Calu3 (cell line): ENCODE data around the gene ACOX1. TPM values are rescaled to one million over a fixed set of nuclear protein-coding genes. Genes with fewer than 3 reads are reported as not detected.
"Not testable (repeated sequence)": the region's sequence is repeated elsewhere in the genome, so short reads cannot be mapped to it uniquely, and the experiment has no call there.

Experiments used
- BruUV-seq: library from RNA; stranded (reverse); fragments of 400-500 nt; replicated peaks from 2 replicates; lab custom pipeline; 2021; lab: Mats Ljungman, UMichigan
- CTCF ChIA-PET: fragments of 300-600 bp; sonication (Branson Sonifier 250); formaldehyde crosslinking; loops from one replicate; lab custom pipeline; 2022; ENCODE audit warnings: antibody characterized with exemption; lab: Charles Lee
- DNase-seq: peaks from one replicate; pipeline ENCODE4 v3.0.0; 2022
- H3K27ac Mint-ChIP-seq: one replicate; pipeline ENCODE4 v1.8.0; 2022; ENCODE audit warnings: mixed read lengths; ENCODE audit not compliant: unreplicated experiment
- H3K27me3 Mint-ChIP-seq: one replicate; pipeline ENCODE4 v1.8.0; 2022; ENCODE audit warnings: mixed read lengths; ENCODE audit not compliant: unreplicated experiment
- H3K36me3 Mint-ChIP-seq: one replicate; pipeline ENCODE4 v1.8.0; 2022; ENCODE audit warnings: mild to moderate bottlenecking, moderate library complexity, mixed read lengths; ENCODE audit not compliant: insufficient read depth, unreplicated experiment
- H3K4me1 Mint-ChIP-seq: one replicate; pipeline ENCODE4 v1.8.0; 2022; ENCODE audit warnings: mild to moderate bottlenecking, low read depth, mixed read lengths; ENCODE audit not compliant: unreplicated experiment
- H3K4me3 Mint-ChIP-seq: one replicate; pipeline ENCODE4 v1.8.0; 2022; ENCODE audit warnings: mild to moderate bottlenecking, low read depth, moderate library complexity, mixed read lengths; ENCODE audit not compliant: unreplicated experiment
- H3K9me3 Mint-ChIP-seq: one replicate; pipeline ENCODE4 v1.8.0; 2022; ENCODE audit warnings: low read depth, mixed read lengths; ENCODE audit not compliant: unreplicated experiment
- CTCF ChIP-seq: fragments of 200-600 bp; IDR thresholded peaks from one replicate; pipeline ENCODE4 v1.8.0; 2022; ENCODE audit warnings: antibody characterized with exemption; ENCODE audit not compliant: unreplicated experiment
- intact Hi-C: fragments of 100-400 bp; cut with micrococcal nuclease; formaldehyde crosslinking; loops from one replicate; pipeline ENCODE4 v1.10.0; 2022; ENCODE audit not compliant: unreplicated experiment
- total RNA-seq: library from RNA; stranded (reverse); gene quantifications from 2 replicates; pipeline ENCODE4 v1.2.3, GENCODE V29; 2022

Gene ACOX1
- total RNA-seq, 1 experiment from 2014 or later = 53.1 TPM

DNA sequence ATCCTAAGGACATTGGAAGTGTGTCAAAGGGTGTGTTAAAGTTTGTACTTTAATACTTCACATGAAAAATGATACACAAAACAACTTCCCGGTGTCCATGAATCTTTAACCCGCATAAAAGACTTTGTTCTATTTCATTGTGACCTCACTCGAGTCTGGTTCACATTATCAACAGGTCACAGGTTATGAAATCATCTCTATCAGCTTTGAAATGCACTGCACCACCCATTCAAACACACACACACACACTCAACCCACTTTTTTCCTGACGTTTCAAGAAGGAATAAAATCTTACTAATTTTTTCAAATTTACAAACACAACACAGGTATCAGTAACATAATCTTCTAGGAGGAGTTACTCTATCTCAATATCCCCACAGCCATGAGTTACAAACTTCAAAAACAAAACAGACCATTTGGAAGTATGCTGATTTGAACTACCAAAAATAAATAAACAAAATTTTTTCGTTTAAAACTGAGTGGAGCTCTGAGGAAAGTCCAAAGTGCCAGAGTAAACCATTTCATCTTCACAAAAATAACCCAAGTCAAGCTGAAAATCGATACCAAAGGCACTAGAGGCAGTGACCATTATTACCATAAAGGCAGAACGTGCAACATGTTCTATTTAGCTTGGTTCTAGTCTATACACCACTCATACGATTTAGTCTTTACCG, 2.7 kb downstream of the ACOX1 start:
- no peak for DNase-seq
- intact Hi-C loops = no loop called here
- Mint-ChIP-seq H3K36me3 (peaks cover 68% of the 10 kb centered on the region), H3K9me3 (no peaks in the 10 kb centered on the region), H3K4me1 (peaks cover 25% of the 10 kb centered on the region), H3K27me3 (no peaks in the 10 kb centered on the region), H3K27ac (peak overlapping the region; percentile 40), H3K4me3 (peak overlapping the region; percentile 53)
- BruUV-seq = TSS peak; percentile 19
- TF ChIP-seq CTCF = no peak
- CTCF ChIA-PET = interaction anchor here (0.6 kb wide), 1 partner anchor 20 kb away, joined by 4 read pairs; no protein-coding TSS in a partner anchor

DNA sequence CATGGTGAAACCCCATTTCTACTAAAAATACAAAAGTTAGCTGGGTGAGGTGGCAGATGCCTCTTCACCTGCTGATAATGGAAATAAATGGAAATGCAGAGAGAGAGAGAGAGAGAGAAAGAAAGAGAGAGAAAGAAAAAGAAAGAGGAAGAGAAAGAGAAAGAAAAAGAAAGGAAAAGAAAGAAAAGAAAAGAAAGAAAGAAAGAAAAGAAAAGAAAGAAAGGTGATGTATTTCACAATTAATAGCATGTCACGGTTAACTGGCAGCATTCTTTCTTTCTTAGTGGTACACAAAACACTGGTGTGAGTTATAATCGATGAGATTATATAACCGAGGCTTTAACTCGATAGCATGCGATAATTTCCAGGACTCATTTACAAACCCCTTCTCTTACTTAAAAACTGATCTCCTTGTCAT, 3.2 kb downstream of the ACOX1 start:
- intact Hi-C loops = no loop called here

GRCh38 chr17:75975187-75975586, 3.8 kb downstream of the ACOX1 start:
- H3K27ac Mint-ChIP-seq = peak overlapping the region; percentile 40
- DNase-seq, BruUV-seq, H3K9me3 Mint-ChIP-seq, CTCF ChIA-PET, H3K27me3 Mint-ChIP-seq, intact Hi-C loops: not testable (repeated sequence)
- H3K36me3 Mint-ChIP-seq = peaks cover 68% of the 10 kb centered on the region
- peak overlapping the region; percentile 53 for H3K4me3 Mint-ChIP-seq
- H3K4me1 Mint-ChIP-seq = peaks cover 15% of the 10 kb centered on the region

More for the DNA sequence above, 3.2 kb downstream of the ACOX1 start:
- no TSS peak for BruUV-seq
- Mint-ChIP-seq H3K36me3 (peaks cover 68% of the 10 kb centered on the region), H3K9me3 (no peaks in the 10 kb centered on the region), H3K4me1 (peaks cover 19% of the 10 kb centered on the region), H3K27me3 (no peaks in the 10 kb centered on the region), H3K27ac (peak overlapping the region; percentile 40), H3K4me3 (peak overlapping the region; percentile 53)
- DNase-seq = no peak
- no peak for TF ChIP-seq CTCF
- CTCF ChIA-PET = no interaction called here

GRCh38 chr17:75970626-75971025, 8.3 kb downstream of the ACOX1 start:
- Mint-ChIP-seq H3K4me1 (peaks cover 13% of the 10 kb centered on the region), H3K27me3 (no peaks in the 10 kb centered on the region), H3K36me3 (peaks cover 41% of the 10 kb centered on the region), H3K27ac (no peak overlapping the region), H3K9me3 (no peaks in the 10 kb centered on the region), H3K4me3 (no peak overlapping the region)
- TF ChIP-seq CTCF = no peak
- DNase-seq = no peak
- BruUV-seq = no TSS peak
- intact Hi-C loops = no loop called here
- CTCF ChIA-PET = no interaction called here

- intact Hi-C loops = no loop called here
- TF ChIP-seq CTCF = no peak
- CTCF ChIA-PET = no interaction called here
- no peaks in the 10 kb centered on the region for H3K9me3 Mint-ChIP-seq
- no peak overlapping the region for H3K27ac Mint-ChIP-seq
- no peak for DNase-seq
- H3K36me3 Mint-ChIP-seq = peaks cover 41% of the 10 kb centered on the region
- no peak overlapping the region for H3K4me3 Mint-ChIP-seq
- BruUV-seq = no TSS peak
- no peaks in the 10 kb centered on the region for H3K27me3 Mint-ChIP-seq
- H3K4me1 Mint-ChIP-seq = peaks cover 9% of the 10 kb centered on the region
Measured at GRCh38 chr17:75970011-75970523, 8.9 kb downstream of the ACOX1 start.

GRCh38 chr17:75969044-75969443, 9.9 kb downstream of the ACOX1 start:
- CTCF ChIA-PET = interaction anchor here (0.6 to 1.1 kb wide), 2 partner anchors 83 to 371 kb away, joined by 3 to 4 read pairs; no protein-coding TSS in a partner anchor
- intact Hi-C loops = not testable (repeated sequence)

More at GRCh38 chr17:75969044-75969443, 9.9 kb downstream of the ACOX1 start:
- not testable (repeated sequence) for H3K4me3 Mint-ChIP-seq, BruUV-seq, DNase-seq, H3K4me1 Mint-ChIP-seq, H3K27me3 Mint-ChIP-seq, H3K9me3 Mint-ChIP-seq, H3K27ac Mint-ChIP-seq
- peaks cover 45% of the 10 kb centered on the region for H3K36me3 Mint-ChIP-seq
